ENCODE results near the gene GID4.
A peak's percentile ranks its signal among the peaks of the same experiment; 100 is the strongest.

Gene GID4

DNA sequence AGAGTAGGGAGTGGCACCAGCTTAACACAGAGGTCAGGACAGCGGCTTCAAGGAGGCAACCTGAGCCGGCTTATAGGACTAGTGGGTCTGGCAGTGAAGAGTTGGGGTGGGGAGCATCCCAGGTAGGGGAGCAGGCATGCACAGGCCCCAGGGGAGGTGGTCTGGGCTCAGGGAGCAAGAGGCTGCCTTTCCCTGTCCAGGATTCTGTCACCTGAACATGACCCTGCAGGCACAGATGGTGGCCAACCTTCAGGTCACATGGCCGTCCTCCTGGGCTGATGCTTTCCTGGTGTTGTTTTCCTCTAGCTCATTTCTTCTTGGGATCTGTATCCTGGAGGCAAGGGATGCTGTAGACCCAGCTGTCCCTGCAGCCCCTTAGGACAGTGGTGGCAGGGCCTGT is 65.8 kb downstream of the GID4 start:
- H3K4ac ChIP-seq (ENCODE audit: low read length): no peak overlapping the region
- no CpG with 5 or more reads among the region's 3 CpGs for WGBS, 2 donors (ENCODE audit: extremely low coverage in 2 of 2, insufficient read length in 2 of 2, insufficient replicate concordance in 1 of 2)
- H4K8ac ChIP-seq (ENCODE audit: low read depth, low read length): no peak overlapping the region
- H3K9me3 ChIP-seq (replicated peaks in 1 of 2; ENCODE audit: control insufficient read depth in 2 of 2, insufficient read depth in 1 of 2, low read depth in 1 of 2, low read length in 2 of 2): no peaks in the 10 kb centered on the region
- H3K4me2 ChIP-seq (ENCODE audit: insufficient read depth, low read length, poor library complexity, severe bottlenecking): no peak overlapping the region
- peaks cover 3% of the 10 kb centered on the region for H3K79me1 ChIP-seq (ENCODE audit: low read depth, low read length)
- peak overlapping the region; percentile 75 for H3K9ac ChIP-seq (ENCODE audit: low read depth, low read length, poor library complexity)
- H3K27me3 ChIP-seq (ENCODE audit: control insufficient read depth in 3 of 3, insufficient read depth in 3 of 3, low read depth in 1 of 3, low read length in 3 of 3): no peaks in the 10 kb centered on the region
- no peak overlapping the region for H2BK5ac ChIP-seq (ENCODE audit: low read length)
- no peak overlapping the region for H3K23ac ChIP-seq (ENCODE audit: low read depth, low read length, poor library complexity)
- H3K14ac ChIP-seq (ENCODE audit: low read length): no peak overlapping the region
- DNase-seq (ENCODE audit: low spot score): no peak
- H2BK120ac ChIP-seq (ENCODE audit: low read depth, low read length): no peak overlapping the region
- H3K18ac ChIP-seq (ENCODE audit: low read length): no peak overlapping the region
- H2BK15ac ChIP-seq (ENCODE audit: low read length): no peak overlapping the region
- no peak overlapping the region for H2AK5ac ChIP-seq (ENCODE audit: low read depth, low read length)
- H3K4me3 ChIP-seq (ENCODE audit: low read length in 2 of 2): no peak overlapping the region
- no peak overlapping the region for H3K27ac ChIP-seq (replicated peaks; ENCODE audit: low read length)
- peaks cover 0 to 19% of the 10 kb centered on the region in 2 donors for H3K4me1 ChIP-seq (ENCODE audit: control insufficient read depth in 2 of 2, insufficient read depth in 1 of 2, low read depth in 1 of 2, low read length in 2 of 2)
- H2AFZ ChIP-seq (ENCODE audit: low read length): no peak overlapping the region
- peaks cover 26 to 57% of the 10 kb centered on the region in 2 donors for H3K36me3 ChIP-seq (replicated peaks in 1 of 2; ENCODE audit: control insufficient read depth in 2 of 2, insufficient read depth in 2 of 2, low read length in 2 of 2)
- H4K91ac ChIP-seq (ENCODE audit: low read depth, low read length, poor library complexity): no peak overlapping the region
- no peak overlapping the region for H2BK12ac ChIP-seq (ENCODE audit: low read length)

DNA sequence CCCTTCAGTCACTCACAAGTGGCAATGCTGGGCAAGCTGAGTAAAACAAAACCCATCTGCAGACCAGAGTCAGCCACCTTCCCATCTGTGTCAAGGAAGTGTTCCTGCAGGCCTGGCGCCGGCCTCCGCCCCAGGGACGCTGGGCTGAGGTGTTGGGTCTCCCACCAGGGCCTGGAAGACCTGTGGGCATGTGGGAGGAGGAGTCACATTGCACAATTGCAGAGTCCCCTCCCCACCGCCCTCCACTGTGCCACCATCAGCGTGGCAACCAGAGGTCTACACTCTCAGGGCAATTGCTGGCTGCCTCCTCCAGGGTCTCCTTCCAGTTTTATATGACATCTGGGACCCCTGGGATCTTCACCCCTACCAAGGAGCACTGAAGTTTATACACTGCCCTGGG is 66.4 kb downstream of the GID4 start:
- Histone ChIP-seq H3K23ac (ENCODE audit: low read depth, low read length, poor library complexity) (no peak overlapping the region), H2AK5ac (ENCODE audit: low read depth, low read length) (no peak overlapping the region), H2BK12ac (ENCODE audit: low read length) (no peak overlapping the region), H4K91ac (ENCODE audit: low read depth, low read length, poor library complexity) (no peak overlapping the region), H3K18ac (ENCODE audit: low read length) (no peak overlapping the region), H3K14ac (ENCODE audit: low read length) (no peak overlapping the region), H3K27ac (replicated peaks; ENCODE audit: low read length) (no peak overlapping the region), H2BK120ac (ENCODE audit: low read depth, low read length) (no peak overlapping the region), H2BK5ac (ENCODE audit: low read length) (no peak overlapping the region), H3K79me1 (ENCODE audit: low read depth, low read length) (peaks cover 3% of the 10 kb centered on the region), H3K4me3 (ENCODE audit: low read length in 2 of 2) (no peak overlapping the region), H2AFZ (ENCODE audit: low read length) (no peak overlapping the region), H4K8ac (ENCODE audit: low read depth, low read length) (no peak overlapping the region), H3K4me1 (ENCODE audit: control insufficient read depth in 2 of 2, insufficient read depth in 1 of 2, low read depth in 1 of 2, low read length in 2 of 2) (peaks cover 0 to 20% of the 10 kb centered on the region in 2 donors), H3K36me3 (replicated peaks in 1 of 2; ENCODE audit: control insufficient read depth in 2 of 2, insufficient read depth in 2 of 2, low read length in 2 of 2) (peaks cover 21 to 52% of the 10 kb centered on the region in 2 donors), H3K9me3 (replicated peaks in 1 of 2; ENCODE audit: control insufficient read depth in 2 of 2, insufficient read depth in 1 of 2, low read depth in 1 of 2, low read length in 2 of 2) (no peaks in the 10 kb centered on the region), H3K9ac (ENCODE audit: low read depth, low read length, poor library complexity) (peak overlapping the region; percentile 3), H3K4me2 (ENCODE audit: insufficient read depth, low read length, poor library complexity, severe bottlenecking) (no peak overlapping the region), H3K27me3 (ENCODE audit: control insufficient read depth in 3 of 3, insufficient read depth in 3 of 3, low read depth in 1 of 3, low read length in 3 of 3) (no peaks in the 10 kb centered on the region), H2BK15ac (ENCODE audit: low read length) (no peak overlapping the region), H3K4ac (ENCODE audit: low read length) (no peak overlapping the region)
- no peak for DNase-seq (ENCODE audit: low spot score)
- WGBS, 2 donors (ENCODE audit: extremely low coverage in 2 of 2, insufficient read length in 2 of 2, insufficient replicate concordance in 1 of 2): no CpG with 5 or more reads among the region's 6 CpGs

- no peaks in the 10 kb centered on the region for H3K27me3 ChIP-seq (ENCODE audit: control insufficient read depth in 3 of 3, insufficient read depth in 3 of 3, low read depth in 1 of 3, low read length in 3 of 3)
- H3K4me1 ChIP-seq (ENCODE audit: control insufficient read depth in 2 of 2, insufficient read depth in 1 of 2, low read depth in 1 of 2, low read length in 2 of 2): peaks cover 0 to 20% of the 10 kb centered on the region in 2 donors
- H3K36me3 ChIP-seq (replicated peaks in 1 of 2; ENCODE audit: control insufficient read depth in 2 of 2, insufficient read depth in 2 of 2, low read length in 2 of 2): peaks cover 20 to 46% of the 10 kb centered on the region in 2 donors
- no peak overlapping the region for H4K91ac ChIP-seq (ENCODE audit: low read depth, low read length, poor library complexity)
- H2BK12ac ChIP-seq (ENCODE audit: low read length): no peak overlapping the region
- no peak overlapping the region for H2BK120ac ChIP-seq (ENCODE audit: low read depth, low read length)
- peak overlapping the region; percentile 3 for H3K9ac ChIP-seq (ENCODE audit: low read depth, low read length, poor library complexity)
- no peak overlapping the region for H3K27ac ChIP-seq (replicated peaks; ENCODE audit: low read length)
- no peak overlapping the region for H3K4ac ChIP-seq (ENCODE audit: low read length)
- H3K4me3 ChIP-seq (ENCODE audit: low read length in 2 of 2): no peak overlapping the region
- no peak for DNase-seq (ENCODE audit: low spot score)
- no peak overlapping the region for H4K8ac ChIP-seq (ENCODE audit: low read depth, low read length)
- no peak overlapping the region for H3K14ac ChIP-seq (ENCODE audit: low read length)
- no peak overlapping the region for H2AK5ac ChIP-seq (ENCODE audit: low read depth, low read length)
- H2BK5ac ChIP-seq (ENCODE audit: low read length): no peak overlapping the region
- WGBS, 2 donors (ENCODE audit: extremely low coverage in 2 of 2, insufficient read length in 2 of 2, insufficient replicate concordance in 1 of 2): no CpG with 5 or more reads among the region's 9 CpGs
- H3K79me1 ChIP-seq (ENCODE audit: low read depth, low read length): peaks cover 3% of the 10 kb centered on the region
- H3K18ac ChIP-seq (ENCODE audit: low read length): no peak overlapping the region
- H3K4me2 ChIP-seq (ENCODE audit: insufficient read depth, low read length, poor library complexity, severe bottlenecking): no peak overlapping the region
- H2BK15ac ChIP-seq (ENCODE audit: low read length): no peak overlapping the region
- H3K23ac ChIP-seq (ENCODE audit: low read depth, low read length, poor library complexity): no peak overlapping the region
- H2AFZ ChIP-seq (ENCODE audit: low read length): no peak overlapping the region
- no peaks in the 10 kb centered on the region for H3K9me3 ChIP-seq (replicated peaks in 1 of 2; ENCODE audit: control insufficient read depth in 2 of 2, insufficient read depth in 1 of 2, low read depth in 1 of 2, low read length in 2 of 2)
These were observed 67.0 kb downstream of the GID4 start for GRCh38 chr17:18106211-18106610.

DNA sequence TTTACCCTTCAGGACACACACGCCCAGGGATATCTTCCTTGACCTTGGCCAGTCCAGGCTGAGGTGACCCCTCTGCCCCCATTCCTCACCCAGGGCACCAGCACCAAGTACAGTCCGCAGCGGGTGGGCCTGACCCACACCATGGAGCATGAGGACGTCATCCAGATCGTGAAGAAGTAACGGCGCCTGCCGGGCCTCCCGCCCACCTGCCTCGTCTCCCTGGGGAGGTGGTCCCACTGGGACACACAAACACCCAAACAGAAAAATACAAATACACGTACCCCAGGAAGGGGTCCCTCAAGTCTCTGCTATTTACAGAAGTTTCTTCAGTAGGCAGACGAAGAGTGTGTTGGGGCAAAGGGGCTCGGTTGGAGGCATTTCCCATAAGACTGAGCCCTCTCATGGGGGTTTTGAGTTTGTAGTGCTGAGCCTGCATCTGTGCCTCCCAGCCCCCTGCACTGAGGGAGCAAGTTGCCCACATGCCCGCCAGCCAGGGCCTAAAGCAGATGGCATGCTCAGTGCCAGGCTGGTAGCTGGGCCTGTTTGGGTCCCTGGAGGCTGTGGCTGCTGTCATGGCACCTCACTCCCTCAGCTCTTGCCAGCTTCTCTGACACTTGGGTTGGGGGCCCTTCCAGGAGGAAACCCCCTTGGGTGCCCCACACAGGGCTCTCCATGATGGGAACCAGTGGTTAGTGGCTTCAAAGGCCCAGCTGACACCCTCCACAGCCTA is 68.0 kb downstream of the GID4 start:
- no CpG with 5 or more reads among the region's 14 CpGs for WGBS, 2 donors (ENCODE audit: extremely low coverage in 2 of 2, insufficient read length in 2 of 2, insufficient replicate concordance in 1 of 2)
- Histone ChIP-seq H3K79me1 (ENCODE audit: low read depth, low read length) (peaks cover 2% of the 10 kb centered on the region), H3K4me3 (ENCODE audit: low read length in 2 of 2) (no peak overlapping the region), H4K91ac (ENCODE audit: low read depth, low read length, poor library complexity) (no peak overlapping the region), H2BK15ac (ENCODE audit: low read length) (no peak overlapping the region), H3K23ac (ENCODE audit: low read depth, low read length, poor library complexity) (no peak overlapping the region), H3K9ac (ENCODE audit: low read depth, low read length, poor library complexity) (no peak overlapping the region), H2BK12ac (ENCODE audit: low read length) (no peak overlapping the region), H2BK120ac (ENCODE audit: low read depth, low read length) (no peak overlapping the region), H3K14ac (ENCODE audit: low read length) (no peak overlapping the region), H3K9me3 (replicated peaks in 1 of 2; ENCODE audit: control insufficient read depth in 2 of 2, insufficient read depth in 1 of 2, low read depth in 1 of 2, low read length in 2 of 2) (no peaks in the 10 kb centered on the region), H3K4me2 (ENCODE audit: insufficient read depth, low read length, poor library complexity, severe bottlenecking) (no peak overlapping the region), H4K8ac (ENCODE audit: low read depth, low read length) (no peak overlapping the region), H2BK5ac (ENCODE audit: low read length) (no peak overlapping the region), H3K27ac (replicated peaks; ENCODE audit: low read length) (no peak overlapping the region), H3K27me3 (ENCODE audit: control insufficient read depth in 3 of 3, insufficient read depth in 3 of 3, low read depth in 1 of 3, low read length in 3 of 3) (no peaks in the 10 kb centered on the region), H3K4me1 (ENCODE audit: control insufficient read depth in 2 of 2, insufficient read depth in 1 of 2, low read depth in 1 of 2, low read length in 2 of 2) (peaks cover 7 to 25% of the 10 kb centered on the region in 2 donors), H2AFZ (ENCODE audit: low read length) (no peak overlapping the region), H2AK5ac (ENCODE audit: low read depth, low read length) (no peak overlapping the region), H3K36me3 (replicated peaks in 1 of 2; ENCODE audit: control insufficient read depth in 2 of 2, insufficient read depth in 2 of 2, low read length in 2 of 2) (peaks cover 14 to 37% of the 10 kb centered on the region in 2 donors), H3K18ac (ENCODE audit: low read length) (no peak overlapping the region), H3K4ac (ENCODE audit: low read length) (no peak overlapping the region)
- no peak for DNase-seq (ENCODE audit: low spot score)
